GM23248 (cell line): ENCODE data around the gene PRR33. TPM values are rescaled to one million over a fixed set of nuclear protein-coding genes. Genes with fewer than 3 reads are reported as not detected.

Experiments used
- DNase-seq: peaks from one replicate; pipeline ENCODE4 v3.0.0-alpha.2; 2015
- H2AFZ ChIP-seq: fragments of 200-600 bp; sonication (generic); 2 replicates; pipeline ENCODE4 v1.6.1; 2016; ENCODE audit warnings: antibody characterized with exemption
- H3F3A ChIP-seq: fragments of 200-600 bp; sonication (generic); 2 replicates; pipeline ENCODE4 v1.6.1; 2016; ENCODE audit warnings: mild to moderate bottlenecking, antibody characterized with exemption, mixed run types; ENCODE audit not compliant: insufficient read depth
- H3K27ac ChIP-seq: fragments of 200-600 bp; sonication (generic); 2 replicates; pipeline ENCODE4 v1.5.1; 2016; ENCODE audit warnings: mild to moderate bottlenecking
- H3K27me3 ChIP-seq: fragments of 200-600 bp; sonication (generic); replicated peaks from 2 replicates; pipeline ENCODE4 v1.6.1; 2016; ENCODE audit warnings: mild to moderate bottlenecking; ENCODE audit not compliant: insufficient read depth
- H3K36me3 ChIP-seq: fragments of 200-600 bp; sonication (generic); 2 replicates; pipeline ENCODE4 v1.6.1; 2016; ENCODE audit warnings: low read depth, mild to moderate bottlenecking
- H3K4me1 ChIP-seq: fragments of 200-600 bp; sonication (generic); 2 replicates; pipeline ENCODE4 v1.6.1; 2016; ENCODE audit warnings: mild to moderate bottlenecking; ENCODE audit not compliant: insufficient read depth
- H3K4me2 ChIP-seq: fragments of 200-600 bp; sonication (generic); one replicate; pipeline ENCODE4 v1.6.1; 2016; ENCODE audit warnings: mild to moderate bottlenecking; ENCODE audit not compliant: unreplicated experiment
- H3K4me3 ChIP-seq: fragments of 200-600 bp; sonication (generic); 2 replicates; pipeline ENCODE4 v1.5.1; 2016; ENCODE audit warnings: mild to moderate bottlenecking
- H3K79me2 ChIP-seq: fragments of 200-600 bp; sonication (generic); 2 replicates; pipeline ENCODE4 v1.6.1; 2016; ENCODE audit warnings: mild to moderate bottlenecking; ENCODE audit not compliant: insufficient read depth
- H3K9ac ChIP-seq: fragments of 200-600 bp; sonication (generic); 2 replicates; pipeline ENCODE4 v1.6.1; 2016; ENCODE audit warnings: mild to moderate bottlenecking
- H3K9me2 ChIP-seq: fragments of 200-600 bp; sonication (generic); 2 replicates; pipeline ENCODE4 v1.6.1; 2016; ENCODE audit warnings: mixed run types, mild to moderate bottlenecking, moderate library complexity; ENCODE audit not compliant: insufficient read depth
- H3K9me3 ChIP-seq: fragments of 200-600 bp; sonication (generic); one replicate; pipeline ENCODE4 v1.6.1; 2017; ENCODE audit warnings: low read depth
- H4K20me1 ChIP-seq: fragments of 200-600 bp; sonication (generic); 2 replicates; pipeline ENCODE4 v1.6.0; 2016; ENCODE audit not compliant: insufficient read depth
- EZH2 ChIP-seq: fragments of 200-600 bp; sonication (generic); IDR thresholded peaks from 2 replicates; pipeline ENCODE4 v1.6.1; 2018; ENCODE audit warnings: antibody characterized with exemption, mild to moderate bottlenecking; ENCODE audit not compliant: insufficient read depth, poor library complexity, severe bottlenecking
- EZH2phosphoT487 ChIP-seq: fragments of 200-600 bp; sonication (generic); IDR thresholded peaks from 2 replicates; pipeline ENCODE4 v1.6.1; 2018; ENCODE audit warnings: antibody characterized with exemption, moderate library complexity, mild to moderate bottlenecking, low read depth; ENCODE audit not compliant: insufficient read depth
- WGBS, 2 experiments: methylation state at CpG; one replicate each; pipeline ENCODE4 v1.1.6; 2015 to 2017; ENCODE audit warnings: low lambda C conversion rate in 2 of 2, low coverage in 1 of 2; ENCODE audit errors: missing lambda C conversion rate in 2 of 2; 5-methylcytosine and 5-hydroxymethylcytosine counted together
- in situ Hi-C: fragments of 300-500 bp; cut with MboI; formaldehyde crosslinking; loops from 2 replicates; pipeline ENCODE4 v1.15.0; 2020
- polyA plus RNA-seq: library from polyadenylated mRNA; unstranded; fragments of >200 nt; fragmentation: Nextera tagmentation; extraction: Ambion mirVana; gene quantifications from 2 replicates; pipeline ENCODE4 v1.2.1, GENCODE V29; 2016
- total RNA-seq: library from RNA; depleted of rRNA; stranded (reverse); fragments of >200 nt; shearing (Covaris generic); gene quantifications from 2 replicates; pipeline ENCODE4 v1.2.3, GENCODE V29; 2014

Gene PRR33
- total and polyA plus RNA-seq, 2 experiments from 2014 or later = not detected

DNA sequence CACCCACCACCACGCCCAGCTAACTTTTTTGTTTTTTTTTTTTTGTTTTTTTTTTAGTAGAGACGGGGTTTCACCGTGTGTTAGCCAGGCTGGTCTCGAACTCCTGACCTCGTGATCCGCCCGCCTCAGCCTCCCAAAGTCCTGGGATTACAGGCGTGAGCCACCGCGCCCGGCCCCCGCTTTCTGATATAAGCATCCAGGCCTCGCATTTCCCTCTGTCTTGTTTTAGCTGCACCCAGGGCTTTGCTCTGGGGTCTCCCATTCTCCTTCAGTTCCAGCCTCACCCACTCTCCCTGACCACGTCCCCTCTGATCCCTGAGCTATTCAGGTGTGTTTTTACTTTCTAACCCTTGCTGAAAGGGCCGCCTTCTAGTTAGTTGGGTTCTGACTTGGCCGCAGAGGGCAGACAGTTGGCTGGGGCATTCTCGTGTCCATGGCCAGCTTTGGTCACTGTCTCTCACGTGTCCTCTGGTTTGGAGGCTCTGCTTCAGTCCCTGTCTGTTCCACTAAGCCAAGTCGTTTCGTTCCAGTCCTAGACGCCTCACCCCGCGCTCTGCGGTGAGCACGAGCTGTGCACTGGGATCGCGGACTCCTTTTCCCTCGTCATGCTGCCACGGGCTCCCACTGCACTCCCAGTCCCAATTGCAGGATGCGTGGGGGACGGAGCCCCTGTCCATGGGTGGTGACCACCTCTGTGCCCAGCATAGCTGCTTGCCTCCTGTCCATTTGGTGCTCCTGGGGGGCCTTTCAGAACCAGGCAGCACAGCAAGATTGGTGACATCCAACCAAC lies 21.8 kb upstream of the PRR33 start:
- Histone ChIP-seq H3K27ac (no peak overlapping the region), H3K9ac (no peak overlapping the region), H3K27me3 (peaks cover 8% of the 10 kb centered on the region), H3F3A (no peaks in the 10 kb centered on the region), H3K4me2 (no peak overlapping the region), H3K4me3 (no peak overlapping the region), H3K4me1 (0 out of 2 replicates have a peak, but pooled peaks cover 2% of the 10 kb centered on the region), H3K36me3 (no peaks in the 10 kb centered on the region), H3K79me2 (no peaks in the 10 kb centered on the region), H4K20me1 (no peaks in the 10 kb centered on the region), H2AFZ (no peak overlapping the region), H3K9me3 (no peaks in the 10 kb centered on the region), H3K9me2 (no peaks in the 10 kb centered on the region)
- no peak for DNase-seq
- no peak for TF ChIP-seq EZH2phosphoT487
- TF ChIP-seq EZH2 = no peak
- 80 to 84% methylated on average over 26 to 31 of the region's 31 CpGs for WGBS, 2 experiments
- in situ Hi-C loops = no loop called here

GRCh38 chr11:1912289-1912878 lies 20.7 kb upstream of the PRR33 start:
- Histone ChIP-seq H3K4me2 (no peak overlapping the region), H3K79me2 (no peaks in the 10 kb centered on the region), H3K36me3 (no peaks in the 10 kb centered on the region), H3K9me3 (no peaks in the 10 kb centered on the region), H3F3A (no peaks in the 10 kb centered on the region), H3K9me2 (no peaks in the 10 kb centered on the region), H4K20me1 (no peaks in the 10 kb centered on the region), H3K4me1 (0 out of 2 replicates have a peak, but pooled peaks cover 2% of the 10 kb centered on the region), H2AFZ (no peak overlapping the region), H3K4me3 (no peak overlapping the region), H3K9ac (no peak overlapping the region), H3K27ac (no peak overlapping the region), H3K27me3 (peaks cover 11% of the 10 kb centered on the region)
- in situ Hi-C loops = no loop called here
- no peak for DNase-seq
- TF ChIP-seq EZH2 (no peak), EZH2phosphoT487 (no peak)
- 80 to 83% methylated on average over 13 of the region's 13 CpGs for WGBS, 2 experiments

DNA sequence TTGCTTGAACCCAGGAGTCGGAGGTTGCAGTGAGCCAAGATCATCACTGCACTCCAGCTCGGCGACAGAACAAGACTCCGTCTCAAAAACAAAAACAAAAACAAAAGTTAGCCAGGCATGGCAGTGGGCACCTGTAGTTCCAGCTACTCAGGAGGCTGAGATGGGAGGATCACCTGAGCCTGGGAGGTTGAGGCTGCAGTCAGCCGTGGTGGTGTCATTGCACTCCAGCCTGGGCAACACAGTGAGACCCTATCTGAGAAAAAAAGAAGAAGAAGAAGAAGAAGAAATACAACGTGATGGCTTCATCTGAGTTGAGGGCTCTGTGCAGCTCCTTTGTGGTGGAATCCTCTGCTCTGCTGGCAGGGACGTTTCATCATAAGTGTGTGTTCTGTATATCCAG lies 17.8 kb upstream of the PRR33 start:
- Histone ChIP-seq H3K27me3 (peaks cover 21% of the 10 kb centered on the region), H3K27ac (no peak overlapping the region), H3K36me3 (no peaks in the 10 kb centered on the region), H3K4me3 (no peak overlapping the region), H3K4me1 (0 out of 2 replicates have a peak, but pooled peaks cover 2% of the 10 kb centered on the region), H3K4me2 (no peak overlapping the region), H3F3A (no peaks in the 10 kb centered on the region), H2AFZ (no peak overlapping the region), H3K9ac (no peak overlapping the region), H3K9me3 (no peaks in the 10 kb centered on the region), H3K79me2 (no peaks in the 10 kb centered on the region), H4K20me1 (no peaks in the 10 kb centered on the region), H3K9me2 (no peaks in the 10 kb centered on the region)
- no peak for TF ChIP-seq EZH2
- TF ChIP-seq EZH2phosphoT487 = no peak
- in situ Hi-C loops = no loop called here
- WGBS, 2 experiments = 72 to 81% methylated on average over 7 of the region's 7 CpGs
- DNase-seq = no peak

- Histone ChIP-seq H3K27me3 (peaks cover 21% of the 10 kb centered on the region), H3K4me2 (no peak overlapping the region), H3K79me2 (no peaks in the 10 kb centered on the region), H3K9me2 (no peaks in the 10 kb centered on the region), H3K27ac (no peak overlapping the region), H3K4me3 (no peak overlapping the region), H3F3A (no peaks in the 10 kb centered on the region), H2AFZ (no peak overlapping the region), H3K9me3 (no peaks in the 10 kb centered on the region), H3K4me1 (0 out of 2 replicates have a peak, but pooled peaks cover 2% of the 10 kb centered on the region), H4K20me1 (no peaks in the 10 kb centered on the region), H3K36me3 (no peaks in the 10 kb centered on the region), H3K9ac (no peak overlapping the region)
- TF ChIP-seq EZH2phosphoT487 (no peak), EZH2 (no peak)
- in situ Hi-C loops = no loop called here
- WGBS, 2 experiments = 3 to 6% methylated on average over 9 of the region's 9 CpGs
- DNase-seq = no peak
These were observed 16.9 kb upstream of the PRR33 start for GRCh38 chr11:1908618-1909017.
